Neural cell (in vitro differentiated cells): ENCODE results near the gene ESRP2. TPM values are rescaled to one million over a fixed set of nuclear protein-coding genes. Genes with fewer than 3 reads are reported as not detected.

ENCODE experiments used
- H2AFZ ChIP-seq: fragments of 200-600, 300-800 bp; sonication (generic), shearing (Covaris generic); 2 replicates; pipeline ENCODE4 v1.6.0; 2014; ENCODE audit warnings: low read depth, mild to moderate bottlenecking, antibody characterized with exemption, low read length, moderate library complexity
- H3F3A ChIP-seq: fragments of 200-600 bp; shearing (Covaris generic); 2 replicates; pipeline ENCODE4 v1.6.1; 2016; ENCODE audit warnings: mild to moderate bottlenecking, moderate library complexity, mixed read lengths, antibody characterized with exemption, low read length; ENCODE audit not compliant: insufficient read depth, poor library complexity, severe bottlenecking
- H3K27ac ChIP-seq: fragments of 200-600, 300-800 bp; sonication (generic), shearing (Covaris generic); 2 replicates; pipeline ENCODE4 v1.5.1; 2014; ENCODE audit warnings: mild to moderate bottlenecking, low read length, moderate library complexity
- H3K27me3 ChIP-seq: fragments of 300-800, 200-600 bp; sonication (generic), shearing (Covaris generic); 2 replicates; pipeline ENCODE4 v1.6.0; 2014; ENCODE audit warnings: mild to moderate bottlenecking, low read depth, low read length, moderate library complexity; ENCODE audit not compliant: insufficient read depth
- H3K36me3 ChIP-seq: fragments of 300-800, 200-600 bp; sonication (generic), shearing (Covaris generic); 2 replicates; pipeline ENCODE4 v1.5.1; 2014; ENCODE audit warnings: mild to moderate bottlenecking, antibody characterized with exemption, low read length, moderate library complexity; ENCODE audit not compliant: insufficient read depth
- H3K4me2 ChIP-seq: fragments of 300-800, 200-600 bp; sonication (generic), shearing (Covaris generic); 2 replicates; pipeline ENCODE4 v1.6.0; 2014; ENCODE audit warnings: mild to moderate bottlenecking, low read length
- H3K4me3 ChIP-seq: fragments of 300-800, 200-600 bp; sonication (generic), shearing (Covaris generic); 2 replicates; pipeline ENCODE4 v1.5.1; 2014; ENCODE audit warnings: mild to moderate bottlenecking, low read length, moderate library complexity
- H3K79me2 ChIP-seq: fragments of 200-600 bp; shearing (Covaris generic); replicated peaks from 2 replicates; pipeline ENCODE4 v1.6.0; 2014; ENCODE audit warnings: mild to moderate bottlenecking, low read length, moderate library complexity; ENCODE audit not compliant: insufficient read depth
- H3K9ac ChIP-seq: fragments of 300-800, 200-600 bp; sonication (generic), shearing (Covaris generic); 2 replicates; pipeline ENCODE4 v1.6.1; 2016; ENCODE audit warnings: mild to moderate bottlenecking, low read length, mixed read lengths
- H3K9me2 ChIP-seq: fragments of 200-600 bp; shearing (Covaris generic); 2 replicates; pipeline ENCODE4 v1.6.1; 2016; ENCODE audit warnings: mild to moderate bottlenecking, low read length, mixed read lengths; ENCODE audit not compliant: insufficient read depth
- H3K9me3 ChIP-seq: fragments of 200-600, 300-800 bp; sonication (generic), shearing (Covaris generic); 2 replicates; pipeline ENCODE4 v1.6.1; 2016; ENCODE audit warnings: mild to moderate bottlenecking, mixed run types, low read length, moderate library complexity, mixed read lengths
- H4K20me1 ChIP-seq: fragments of 200-600 bp; shearing (Covaris generic); 2 replicates; pipeline ENCODE4 v1.6.1; 2016; ENCODE audit warnings: mild to moderate bottlenecking, mixed run types; ENCODE audit not compliant: insufficient read depth
- CTCF ChIP-seq: fragments of 450-650 bp; IDR thresholded peaks from 2 replicates; pipeline ENCODE4 v1.5.1; 2014; ENCODE audit warnings: antibody characterized with exemption, mild to moderate bottlenecking, moderate library complexity; ENCODE audit not compliant: poor library complexity, severe bottlenecking
- EP300 ChIP-seq: fragments of 450-650 bp; conservative IDR thresholded peaks from 2 replicates; pipeline ENCODE4 v1.6.1; 2014; ENCODE audit warnings: antibody characterized with exemption, mild to moderate bottlenecking, moderate library complexity; ENCODE audit not compliant: poor library complexity, severe bottlenecking
- EZH2 ChIP-seq: fragments of 200-600, 300-800 bp; shearing (Covaris generic), sonication (generic); IDR thresholded peaks from 2 replicates; pipeline ENCODE4 v1.6.1; 2014; ENCODE audit warnings: antibody characterized with exemption, low read length, borderline replicate concordance, mild to moderate bottlenecking; ENCODE audit not compliant: insufficient read depth, poor library complexity, severe bottlenecking
- MXI1 ChIP-seq: fragments of 450-650 bp; conservative IDR thresholded peaks from 2 replicates; pipeline ENCODE4 v1.6.1; 2014; ENCODE audit warnings: antibody characterized with exemption, mild to moderate bottlenecking; ENCODE audit not compliant: poor library complexity, severe bottlenecking
- POLR2AphosphoS5 ChIP-seq: IDR thresholded peaks from 2 replicates; pipeline ENCODE4 v1.6.1; 2012
- RAD21 ChIP-seq: fragments of 450-650 bp; conservative IDR thresholded peaks from 2 replicates; pipeline ENCODE4 v1.6.1; 2014; ENCODE audit warnings: antibody characterized with exemption, mild to moderate bottlenecking, moderate library complexity
- REST ChIP-seq: IDR thresholded peaks from 2 replicates; pipeline ENCODE4 v1.6.1; 2012; ENCODE audit warnings: borderline replicate concordance
- SMC3 ChIP-seq: fragments of 450-650 bp; conservative IDR thresholded peaks from 2 replicates; pipeline ENCODE4 v1.6.1; 2014; ENCODE audit warnings: antibody characterized with exemption, mild to moderate bottlenecking, moderate library complexity; ENCODE audit not compliant: poor library complexity
- TAF1 ChIP-seq: IDR thresholded peaks from 2 replicates; pipeline ENCODE4 v1.6.1; 2012; ENCODE audit warnings: low read depth
- polyA minus RNA-seq: library from RNA; depleted of rRNA, polyadenylated mRNA; stranded (reverse); fragments of >200 nt; gene quantifications from 2 replicates; pipeline ENCODE4 v1.2.3, GENCODE V29; 2014
- polyA plus RNA-seq: library from polyadenylated mRNA; depleted of rRNA; stranded (reverse); fragments of >200 nt; gene quantifications from 2 replicates; pipeline ENCODE4 v1.2.3, GENCODE V29; 2014

Gene ESRP2
- polyA plus RNA-seq (not detected in 2 replicates), polyA minus RNA-seq (not detected in 2 replicates)

- H3K27me3 ChIP-seq: peaks cover 49% of the 10 kb centered on the region
- H3K9ac ChIP-seq: no peak within 1 kb of the TSS
- no peaks in the 10 kb centered on the region for H3K9me3 ChIP-seq
- TF ChIP-seq RAD21: no peak
- no peak for TF ChIP-seq SMC3
- TF ChIP-seq REST: no peak
- TF ChIP-seq CTCF: no peak
- TF ChIP-seq POLR2AphosphoS5: no peak
- TF ChIP-seq TAF1: no peak
- TF ChIP-seq EP300: no peak
- TF ChIP-seq EZH2: no peak
- TF ChIP-seq MXI1: no peak
- H3F3A ChIP-seq: no peaks in the 10 kb centered on the region
- no peaks in the 10 kb centered on the region for H3K9me2 ChIP-seq
- H3K36me3 ChIP-seq: no peaks in the 10 kb centered on the region
- H3K4me2 ChIP-seq: peak within 1 kb of the TSS; percentile 35
- peak within 1 kb of the TSS; percentile 75 for H3K4me3 ChIP-seq
- no peak within 1 kb of the TSS for H2AFZ ChIP-seq
- H3K27ac ChIP-seq: no peak within 1 kb of the TSS
- no peaks in the 10 kb centered on the region for H4K20me1 ChIP-seq
- no peaks in the 10 kb centered on the region for H3K79me2 ChIP-seq
Observed at GRCh38 chr16:68235887-68236136, at the start of gene ESRP2. Gene ESRP2 (minus strand): TSS chr16:68236127. CDS start chr16:68236045, 82 bp downstream.

GRCh38 chr16:68285683-68286082 is 49.8 kb upstream of the ESRP2 start:
- no peak overlapping the region for H3K27ac ChIP-seq

More at GRCh38 chr16:68285683-68286082, 49.8 kb upstream of the ESRP2 start:
- Histone ChIP-seq H2AFZ (no peak overlapping the region), H3K27me3 (no peaks in the 10 kb centered on the region), H3F3A (no peaks in the 10 kb centered on the region), H3K9me3 (no peaks in the 10 kb centered on the region), H3K4me2 (no peak overlapping the region), H3K4me3 (no peak overlapping the region), H3K9ac (no peak overlapping the region), H3K79me2 (no peaks in the 10 kb centered on the region), H3K9me2 (no peaks in the 10 kb centered on the region), H4K20me1 (no peaks in the 10 kb centered on the region), H3K36me3 (no peaks in the 10 kb centered on the region)
- TF ChIP-seq CTCF (no peak), REST (no peak), SMC3 (no peak), POLR2AphosphoS5 (no peak), RAD21 (no peak), EP300 (no peak), EZH2 (no peak), MXI1 (no peak), TAF1 (no peak)
